HUES48 (cell line): ENCODE measurements around the gene GAL3ST3.
A peak's percentile ranks its signal among the peaks of the same experiment; 100 is the strongest.

ENCODE experiments used
- H3K27ac ChIP-seq: one replicate; pipeline ENCODE4 v1.7.0; 2013; ENCODE audit warnings: low read depth, low read length, inconsistent platforms
- H3K27me3 ChIP-seq: 2 replicates; pipeline ENCODE4 v1.6.1; 2013; ENCODE audit warnings: mild to moderate bottlenecking, low read length; ENCODE audit not compliant: control insufficient read depth, insufficient read depth
- H3K36me3 ChIP-seq: 2 replicates; pipeline ENCODE4 v1.6.1; 2013; ENCODE audit warnings: low read length; ENCODE audit not compliant: control insufficient read depth, insufficient read depth
- H3K4me1 ChIP-seq: 2 replicates; pipeline ENCODE4 v1.6.1; 2013; ENCODE audit warnings: mild to moderate bottlenecking, low read length; ENCODE audit not compliant: control insufficient read depth, insufficient read depth
- H3K4me3 ChIP-seq: 2 replicates; pipeline ENCODE4 v1.5.1; 2013; ENCODE audit warnings: mild to moderate bottlenecking, low read depth, low read length
- H3K9ac ChIP-seq: 2 replicates; pipeline ENCODE4 v1.6.1; 2013; ENCODE audit warnings: mild to moderate bottlenecking, low read depth, low read length, moderate library complexity
- H3K9me3 ChIP-seq: 2 replicates; pipeline ENCODE4 v1.6.1; 2013; ENCODE audit warnings: low read length; ENCODE audit not compliant: control insufficient read depth, insufficient read depth

GAL3ST3 gene

GRCh38 chr11:66002648-66003225 lies 46.2 kb downstream of the GAL3ST3 start:
- Histone ChIP-seq H3K27me3 (no peaks in the 10 kb centered on the region), H3K9ac (peak overlapping the region; percentile 68; the same call in 1 of the 2 replicates), H3K27ac (peak overlapping the region; percentile 99), H3K9me3 (no peaks in the 10 kb centered on the region), H3K4me3 (peak overlapping the region; percentile 95), H3K4me1 (peaks cover 8% of the 10 kb centered on the region), H3K36me3 (peaks cover 49% of the 10 kb centered on the region)

GRCh38 chr11:66001942-66002647 lies 46.9 kb downstream of the GAL3ST3 start, which contains the start of the genes BANF1 and EIF1AD:
BANF1 (plus strand) TSS chr11:66002503; CDS start chr11:66003251, 748 bp downstream.
EIF1AD (minus strand) TSS chr11:66002157; CDS start chr11:66000389, 1,768 bp downstream.
- Histone ChIP-seq H3K4me1 (peaks cover 5% of the 10 kb centered on the region), H3K27me3 (no peaks in the 10 kb centered on the region), H3K9ac (peak within 1 kb of the TSS; percentile 68), H3K4me3 (peak within 1 kb of the TSS; percentile 95), H3K36me3 (peaks cover 55% of the 10 kb centered on the region), H3K9me3 (no peaks in the 10 kb centered on the region), H3K27ac (peak within 1 kb of the TSS; percentile 99)

GRCh38 chr11:65997286-65997685 lies 51.7 kb downstream of the GAL3ST3 start:
- no peak overlapping the region for H3K27ac ChIP-seq
- H3K36me3 ChIP-seq: peaks cover 34% of the 10 kb centered on the region
- H3K27me3 ChIP-seq: no peaks in the 10 kb centered on the region
- no peak overlapping the region for H3K4me3 ChIP-seq
- H3K4me1 ChIP-seq: no peaks in the 10 kb centered on the region
- no peak overlapping the region for H3K9ac ChIP-seq
- no peaks in the 10 kb centered on the region for H3K9me3 ChIP-seq

- H3K9ac ChIP-seq: no peak overlapping the region
- peaks cover under 1% of the 10 kb centered on the region; the same call in 1 of the 2 replicates for H3K36me3 ChIP-seq
- no peaks in the 10 kb centered on the region for H3K4me1 ChIP-seq
- H3K9me3 ChIP-seq: no peaks in the 10 kb centered on the region
- no peak overlapping the region for H3K4me3 ChIP-seq
- H3K27ac ChIP-seq: no peak overlapping the region
- no peaks in the 10 kb centered on the region for H3K27me3 ChIP-seq
Observed at GRCh38 chr11:65992056-65992455, 56.9 kb downstream of the GAL3ST3 start.
